Uterus (tissue), 4 donors: ENCODE data around the gene RPS5. TPM values are rescaled to one million over a fixed set of nuclear protein-coding genes. Genes with fewer than 3 reads are reported as not detected.

Source experiments
- DNase-seq, 2 donors: peaks; one replicate each; pipeline ENCODE4 v3.0.0-alpha.2; 2019 to 2020
- H3K27ac ChIP-seq, 2 donors: fragments of 200-600 bp; sonication (generic); 1 replicate in 1 of 2; 2 replicates in 1 of 2; pipeline ENCODE4 v1.5.1; 2016 to 2018
- H3K27me3 ChIP-seq, 2 donors: fragments of 200-600 bp; sonication (generic); one replicate each; pipeline ENCODE4 v1.5.1; 2018 to 2019; ENCODE audit warnings: control low read depth in 1 of 2
- H3K36me3 ChIP-seq, 2 donors: fragments of 200-600 bp; sonication (generic); one replicate each; pipeline ENCODE4 v1.5.1; 2019; ENCODE audit warnings: control low read depth in 1 of 2
- H3K4me1 ChIP-seq, 2 donors: fragments of 200-600 bp; sonication (generic); one replicate each; pipeline ENCODE4 v1.5.1; 2018 to 2019; ENCODE audit warnings: control low read depth in 1 of 2
- H3K4me3 ChIP-seq, 2 donors: fragments of 200-600 bp; sonication (generic); 1 replicate in 1 of 2; 2 replicates in 1 of 2; pipeline ENCODE4 v1.5.1; 2018 to 2019; ENCODE audit warnings: mild to moderate bottlenecking in 1 of 2
- H3K9me3 ChIP-seq, 2 donors: fragments of 200-600 bp; sonication (generic); one replicate each; pipeline ENCODE4 v1.5.1; 2019; ENCODE audit warnings: control low read depth in 1 of 2
- POLR2A ChIP-seq, 2 donors: fragments of 450-650 bp; IDR thresholded peaks; one replicate each; pipeline ENCODE4 v1.6.1; 2016; ENCODE audit warnings: antibody characterized with exemption in 2 of 2, mild to moderate bottlenecking in 1 of 2, moderate library complexity in 1 of 2
- intact Hi-C: fragments of 100-400 bp; cut with DNase I; formaldehyde crosslinking; loops from one replicate; pipeline ENCODE4 v1.15.1; 2023; ENCODE audit warnings: low total_unique reads
- total RNA-seq, 4 donors: library from RNA; depleted of rRNA in 3 of 4; stranded (reverse); fragments of >200 nt in 3 of 4; gene quantifications; one replicate each; pipeline versions ENCODE4 v1.1.0 to v1.2.4, GENCODE V29; 2014 to 2023
- TF ChIP-seq, protein P1 (sequence below), 4 experiments: fragments of 200-600 bp in 2 of 4; fragments of 450-650 bp in 2 of 4; sonication (generic) in 2 of 4; IDR thresholded peaks; one replicate each; pipeline ENCODE4 v1.5.1; 2016 to 2019; ENCODE audit warnings: antibody characterized with exemption in 4 of 4, mild to moderate bottlenecking in 2 of 4, moderate library complexity in 1 of 4
- donor health status: DM: yes; HTN: yes; CAD: no.

The RPS5 gene
- total RNA-seq, 4 donors from 2014 or later, result 1,103 to 4,958 (median 2,770) TPM

- H3K4me1 ChIP-seq, result no peaks in the 10 kb centered on the region
- no peak overlapping the region for H3K27ac ChIP-seq
- DNase-seq, result no peak
- H3K9me3 ChIP-seq, result peaks cover 0 to 2% of the 10 kb centered on the region in 2 donors
- intact Hi-C loops, result no loop called here
- no peaks in the 10 kb centered on the region for H3K36me3 ChIP-seq
- no peak for TF ChIP-seq POLR2A (IDR thresholded peaks at IDR 0.05)
- TF ChIP-seq, protein P1, sequence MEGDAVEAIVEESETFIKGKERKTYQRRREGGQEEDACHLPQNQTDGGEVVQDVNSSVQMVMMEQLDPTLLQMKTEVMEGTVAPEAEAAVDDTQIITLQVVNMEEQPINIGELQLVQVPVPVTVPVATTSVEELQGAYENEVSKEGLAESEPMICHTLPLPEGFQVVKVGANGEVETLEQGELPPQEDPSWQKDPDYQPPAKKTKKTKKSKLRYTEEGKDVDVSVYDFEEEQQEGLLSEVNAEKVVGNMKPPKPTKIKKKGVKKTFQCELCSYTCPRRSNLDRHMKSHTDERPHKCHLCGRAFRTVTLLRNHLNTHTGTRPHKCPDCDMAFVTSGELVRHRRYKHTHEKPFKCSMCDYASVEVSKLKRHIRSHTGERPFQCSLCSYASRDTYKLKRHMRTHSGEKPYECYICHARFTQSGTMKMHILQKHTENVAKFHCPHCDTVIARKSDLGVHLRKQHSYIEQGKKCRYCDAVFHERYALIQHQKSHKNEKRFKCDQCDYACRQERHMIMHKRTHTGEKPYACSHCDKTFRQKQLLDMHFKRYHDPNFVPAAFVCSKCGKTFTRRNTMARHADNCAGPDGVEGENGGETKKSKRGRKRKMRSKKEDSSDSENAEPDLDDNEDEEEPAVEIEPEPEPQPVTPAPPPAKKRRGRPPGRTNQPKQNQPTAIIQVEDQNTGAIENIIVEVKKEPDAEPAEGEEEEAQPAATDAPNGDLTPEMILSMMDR (IDR thresholded peaks at IDR 0.05), result no peak
- no peak overlapping the region for H3K4me3 ChIP-seq
- no peaks in the 10 kb centered on the region for H3K27me3 ChIP-seq
Observed at GRCh38 chr19:58416604-58417003, 29.5 kb downstream of the RPS5 start.

- no peaks in the 10 kb centered on the region for H3K36me3 ChIP-seq
- no peaks in the 10 kb centered on the region for H3K4me1 ChIP-seq
- no peak for DNase-seq
- H3K4me3 ChIP-seq, result no peak overlapping the region
- intact Hi-C loops, result no loop called here
- H3K27me3 ChIP-seq, result no peaks in the 10 kb centered on the region
- no peak overlapping the region for H3K27ac ChIP-seq
- no peak for TF ChIP-seq POLR2A (IDR thresholded peaks at IDR 0.05)
- TF ChIP-seq, protein P1 (IDR thresholded peaks at IDR 0.05), result no peak
- peaks cover 0 to 2% of the 10 kb centered on the region in 2 donors for H3K9me3 ChIP-seq
Observed at GRCh38 chr19:58417071-58417470, 30.0 kb downstream of the RPS5 start.

DNA sequence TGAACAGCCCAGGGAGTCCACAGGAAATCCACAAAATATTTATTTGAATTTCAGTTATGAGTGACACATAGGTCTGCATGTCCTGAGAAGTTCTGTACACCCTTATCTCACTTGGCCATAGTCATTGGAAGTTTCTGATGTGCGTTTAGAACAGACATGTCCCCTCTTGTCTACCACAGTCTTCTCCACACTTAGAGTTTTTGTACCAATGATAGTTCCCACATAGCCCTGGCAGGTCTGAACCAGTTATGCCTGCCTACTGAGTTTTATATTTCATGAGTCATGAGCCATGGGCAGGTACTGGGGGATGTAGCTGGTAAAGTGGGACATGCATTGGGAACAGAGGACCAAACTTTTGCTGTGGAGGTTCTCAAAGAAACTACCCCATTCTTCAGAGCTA, 41.5 kb downstream of the RPS5 start:
- intact Hi-C loops, result no loop called here
- H3K4me3 ChIP-seq, result no peak overlapping the region
- no peak overlapping the region for H3K27ac ChIP-seq

GRCh38 chr19:58429745-58430144, 42.7 kb downstream of the RPS5 start:
- Histone ChIP-seq H3K4me1 (no peaks in the 10 kb centered on the region), H3K27ac (no peak overlapping the region), H3K9me3 (peaks cover 0 to 61% of the 10 kb centered on the region in 2 donors), H3K36me3 (no peaks in the 10 kb centered on the region), H3K4me3 (no peak overlapping the region), H3K27me3 (no peaks in the 10 kb centered on the region)
- TF ChIP-seq, protein P1 (IDR thresholded peaks at IDR 0.05), result no peak
- no peak for TF ChIP-seq POLR2A (IDR thresholded peaks at IDR 0.05)
- no peak for DNase-seq
- intact Hi-C loops, result no loop called here

More for the DNA sequence above, 41.5 kb downstream of the RPS5 start:
- Histone ChIP-seq H3K36me3 (no peaks in the 10 kb centered on the region), H3K9me3 (peaks cover 0 to 50% of the 10 kb centered on the region in 2 donors), H3K27me3 (no peaks in the 10 kb centered on the region), H3K4me1 (no peaks in the 10 kb centered on the region)
- DNase-seq, result no peak
- no peak for TF ChIP-seq POLR2A (IDR thresholded peaks at IDR 0.05)
- TF ChIP-seq, protein P1 (IDR thresholded peaks at IDR 0.05), result no peak

GRCh38 chr19:58434217-58434616, 47.1 kb downstream of the RPS5 start:
- no peak overlapping the region for H3K4me3 ChIP-seq
- H3K27ac ChIP-seq, result no peak overlapping the region
- peaks cover 0 to 96% of the 10 kb centered on the region in 2 donors for H3K9me3 ChIP-seq
- intact Hi-C loops, result no loop called here
- no peaks in the 10 kb centered on the region for H3K36me3 ChIP-seq
- H3K27me3 ChIP-seq, result no peaks in the 10 kb centered on the region
- H3K4me1 ChIP-seq, result no peaks in the 10 kb centered on the region
- no peak for TF ChIP-seq POLR2A (IDR thresholded peaks at IDR 0.05)
- TF ChIP-seq, protein P1 (IDR thresholded peaks at IDR 0.05), result no peak
- no peak for DNase-seq
